Measurements from ENCODE around the gene LTBP1.

LTBP1 gene

DNA sequence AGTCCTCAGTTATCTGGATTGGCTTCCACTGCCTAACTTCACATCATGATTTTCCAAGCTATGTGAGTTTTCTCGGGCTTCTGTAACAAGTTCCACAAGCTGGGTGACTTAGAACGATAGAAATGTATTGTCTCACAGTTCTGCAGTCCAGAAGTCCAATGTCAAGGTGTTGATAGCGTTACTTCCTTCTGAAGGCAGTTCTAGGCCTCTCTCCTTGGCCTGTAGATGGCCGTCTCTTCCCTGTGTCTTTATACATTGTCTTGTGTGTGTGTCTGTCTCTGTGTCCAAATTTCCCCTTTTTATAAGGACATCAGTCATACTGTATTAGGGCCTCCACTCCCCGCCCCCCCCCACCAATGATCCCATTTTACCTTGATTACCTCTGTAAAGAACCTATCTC is 7.5 kb downstream of the LTBP1 start:
- H3K4me1 ChIP-seq (ENCODE audit: control insufficient read depth, insufficient read depth, low read depth, low read length): no peaks in the 10 kb centered on the region
- H3K27me3 ChIP-seq (ENCODE audit: control insufficient read depth in 1 of 2, insufficient read depth in 1 of 2, low read length in 2 of 2): peaks cover 0 to 18% of the 10 kb centered on the region in 2 experiments
- H3K4me3 ChIP-seq (ENCODE audit: insufficient read depth in 1 of 2, low read depth in 1 of 2, low read length in 2 of 2): no peak overlapping the region
- no peak overlapping the region for H3K27ac ChIP-seq (ENCODE audit: low read length, poor library complexity, severe bottlenecking)
- no peak overlapping the region for H3K23ac ChIP-seq (ENCODE audit: low read length in 2 of 2)
- no peak overlapping the region for H3K14ac ChIP-seq (ENCODE audit: low read length in 2 of 2)
- H2BK12ac ChIP-seq (ENCODE audit: low read length in 2 of 2): no peak overlapping the region
- H3K9me3 ChIP-seq (ENCODE audit: control insufficient read depth, low read length): no peaks in the 10 kb centered on the region
- H3K9ac ChIP-seq (ENCODE audit: low read length): no peak overlapping the region
- no peak overlapping the region for H4K91ac ChIP-seq (ENCODE audit: low read length)
- no peak overlapping the region for H2BK120ac ChIP-seq (ENCODE audit: low read depth, low read length)
- H2AK5ac ChIP-seq (ENCODE audit: low read length, severe bottlenecking): no peak overlapping the region
- no peak overlapping the region for H2AFZ ChIP-seq (ENCODE audit: low read depth, low read length)
- H3K79me1 ChIP-seq (replicated peaks; ENCODE audit: low read length, poor library complexity, severe bottlenecking): peaks cover 2% of the 10 kb centered on the region
- no peak overlapping the region for H2BK15ac ChIP-seq (ENCODE audit: low read depth, poor library complexity, severe bottlenecking)
- DNase-seq: no peak
- 83% methylated on average over 4 of the region's 5 CpGs for WGBS
- H3K4me2 ChIP-seq (ENCODE audit: low read length, poor library complexity, severe bottlenecking): no peak overlapping the region
- no peak overlapping the region for H3K4ac ChIP-seq (ENCODE audit: low read depth in 1 of 2, low read length in 2 of 2)
- no peaks in the 10 kb centered on the region for H3K36me3 ChIP-seq (ENCODE audit: control insufficient read depth in 1 of 2, insufficient read depth in 2 of 2, low read depth in 1 of 2, low read length in 2 of 2)
- H2BK5ac ChIP-seq (ENCODE audit: low read depth, low read length, poor library complexity, severe bottlenecking): no peak overlapping the region
- peak overlapping the region; percentile 51 for H4K8ac ChIP-seq (ENCODE audit: low read length)
- H3K18ac ChIP-seq (ENCODE audit: low read depth in 1 of 2, low read length in 2 of 2): no peak overlapping the region

DNA sequence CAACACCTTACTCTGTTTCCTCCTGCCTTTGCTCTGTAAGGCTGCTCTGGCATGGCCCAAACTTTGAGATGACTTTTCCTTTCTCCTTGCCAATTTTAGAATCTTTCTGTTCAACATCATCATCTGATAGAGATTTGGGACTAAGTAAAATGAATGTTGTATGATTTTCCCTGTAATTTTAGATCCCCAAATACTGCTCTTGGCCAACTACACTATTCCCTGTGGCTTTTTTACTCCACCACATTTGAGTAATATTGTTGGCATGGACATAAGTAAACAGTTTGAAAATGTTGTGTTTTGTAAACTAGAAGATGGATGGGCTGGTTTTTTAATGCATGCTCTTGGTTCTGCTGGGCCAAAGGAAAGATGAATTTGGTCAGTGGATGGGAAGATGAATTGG is 12.1 kb downstream of the LTBP1 start:
- Histone ChIP-seq H2BK12ac (ENCODE audit: low read length in 2 of 2) (no peak overlapping the region), H3K9me3 (ENCODE audit: control insufficient read depth, low read length) (no peaks in the 10 kb centered on the region), H2AFZ (ENCODE audit: low read depth, low read length) (no peak overlapping the region), H3K4me3 (ENCODE audit: insufficient read depth in 1 of 2, low read depth in 1 of 2, low read length in 2 of 2) (no peak overlapping the region), H2BK5ac (ENCODE audit: low read depth, low read length, poor library complexity, severe bottlenecking) (no peak overlapping the region), H2BK15ac (ENCODE audit: low read depth, poor library complexity, severe bottlenecking) (no peak overlapping the region), H3K9ac (ENCODE audit: low read length) (no peak overlapping the region), H4K91ac (ENCODE audit: low read length) (no peak overlapping the region), H3K23ac (ENCODE audit: low read length in 2 of 2) (no peak overlapping the region), H4K8ac (ENCODE audit: low read length) (no peak overlapping the region), H3K14ac (ENCODE audit: low read length in 2 of 2) (no peak overlapping the region), H3K4me1 (ENCODE audit: control insufficient read depth, insufficient read depth, low read depth, low read length) (no peaks in the 10 kb centered on the region), H3K4me2 (ENCODE audit: low read length, poor library complexity, severe bottlenecking) (no peak overlapping the region), H3K27ac (ENCODE audit: low read length, poor library complexity, severe bottlenecking) (no peak overlapping the region), H3K36me3 (ENCODE audit: control insufficient read depth in 1 of 2, insufficient read depth in 2 of 2, low read depth in 1 of 2, low read length in 2 of 2) (no peaks in the 10 kb centered on the region), H3K27me3 (ENCODE audit: control insufficient read depth in 1 of 2, insufficient read depth in 1 of 2, low read length in 2 of 2) (no peaks in the 10 kb centered on the region), H3K18ac (ENCODE audit: low read depth in 1 of 2, low read length in 2 of 2) (no peak overlapping the region), H2AK5ac (ENCODE audit: low read length, severe bottlenecking) (no peak overlapping the region), H2BK120ac (ENCODE audit: low read depth, low read length) (no peak overlapping the region), H3K79me1 (replicated peaks; ENCODE audit: low read length, poor library complexity, severe bottlenecking) (no peaks in the 10 kb centered on the region), H3K4ac (ENCODE audit: low read depth in 1 of 2, low read length in 2 of 2) (no peak overlapping the region)
- DNase-seq: no peak

DNA sequence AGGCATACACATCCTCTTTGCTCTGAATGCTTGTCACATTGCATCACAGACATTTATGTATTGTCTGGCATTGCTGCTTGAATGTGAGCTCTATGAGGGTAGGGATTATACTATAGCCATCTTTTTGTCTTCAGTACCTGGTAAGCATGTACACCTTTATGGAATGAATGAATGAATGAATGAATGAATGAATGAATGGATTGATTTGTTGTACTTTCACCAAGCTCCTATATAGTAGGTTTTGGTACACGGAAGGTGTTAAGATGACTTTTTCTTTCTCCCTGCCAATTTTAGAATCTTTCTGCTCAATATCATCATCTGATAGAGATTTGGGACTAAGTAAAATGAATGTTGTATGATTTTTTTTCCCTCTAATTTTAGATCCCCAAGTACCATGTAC is 13.5 kb downstream of the LTBP1 start:
- H3K14ac ChIP-seq (ENCODE audit: low read length in 2 of 2): no peak overlapping the region
- H3K9ac ChIP-seq (ENCODE audit: low read length): no peak overlapping the region
- no peaks in the 10 kb centered on the region for H3K9me3 ChIP-seq (ENCODE audit: control insufficient read depth, low read length)
- no peaks in the 10 kb centered on the region for H3K36me3 ChIP-seq (ENCODE audit: control insufficient read depth in 1 of 2, insufficient read depth in 2 of 2, low read depth in 1 of 2, low read length in 2 of 2)
- no peak overlapping the region for H2BK15ac ChIP-seq (ENCODE audit: low read depth, poor library complexity, severe bottlenecking)
- DNase-seq: no peak
- H3K23ac ChIP-seq (ENCODE audit: low read length in 2 of 2): no peak overlapping the region
- H3K27me3 ChIP-seq (ENCODE audit: control insufficient read depth in 1 of 2, insufficient read depth in 1 of 2, low read length in 2 of 2): no peaks in the 10 kb centered on the region
- H4K91ac ChIP-seq (ENCODE audit: low read length): no peak overlapping the region
- WGBS: no CpG with 5 or more reads among the region's 1 CpG
- H3K4me2 ChIP-seq (ENCODE audit: low read length, poor library complexity, severe bottlenecking): no peak overlapping the region
- H2AFZ ChIP-seq (ENCODE audit: low read depth, low read length): no peak overlapping the region
- no peak overlapping the region for H2BK5ac ChIP-seq (ENCODE audit: low read depth, low read length, poor library complexity, severe bottlenecking)
- no peak overlapping the region for H2AK5ac ChIP-seq (ENCODE audit: low read length, severe bottlenecking)
- H4K8ac ChIP-seq (ENCODE audit: low read length): no peak overlapping the region
- no peak overlapping the region for H3K4me3 ChIP-seq (ENCODE audit: insufficient read depth in 1 of 2, low read depth in 1 of 2, low read length in 2 of 2)
- no peaks in the 10 kb centered on the region for H3K4me1 ChIP-seq (ENCODE audit: control insufficient read depth, insufficient read depth, low read depth, low read length)
- no peak overlapping the region for H3K4ac ChIP-seq (ENCODE audit: low read depth in 1 of 2, low read length in 2 of 2)
- H2BK12ac ChIP-seq (ENCODE audit: low read length in 2 of 2): no peak overlapping the region
- no peak overlapping the region for H3K18ac ChIP-seq (ENCODE audit: low read depth in 1 of 2, low read length in 2 of 2)
- H2BK120ac ChIP-seq (ENCODE audit: low read depth, low read length): no peak overlapping the region
- H3K27ac ChIP-seq (ENCODE audit: low read length, poor library complexity, severe bottlenecking): no peak overlapping the region
- H3K79me1 ChIP-seq (replicated peaks; ENCODE audit: low read length, poor library complexity, severe bottlenecking): no peaks in the 10 kb centered on the region

DNA sequence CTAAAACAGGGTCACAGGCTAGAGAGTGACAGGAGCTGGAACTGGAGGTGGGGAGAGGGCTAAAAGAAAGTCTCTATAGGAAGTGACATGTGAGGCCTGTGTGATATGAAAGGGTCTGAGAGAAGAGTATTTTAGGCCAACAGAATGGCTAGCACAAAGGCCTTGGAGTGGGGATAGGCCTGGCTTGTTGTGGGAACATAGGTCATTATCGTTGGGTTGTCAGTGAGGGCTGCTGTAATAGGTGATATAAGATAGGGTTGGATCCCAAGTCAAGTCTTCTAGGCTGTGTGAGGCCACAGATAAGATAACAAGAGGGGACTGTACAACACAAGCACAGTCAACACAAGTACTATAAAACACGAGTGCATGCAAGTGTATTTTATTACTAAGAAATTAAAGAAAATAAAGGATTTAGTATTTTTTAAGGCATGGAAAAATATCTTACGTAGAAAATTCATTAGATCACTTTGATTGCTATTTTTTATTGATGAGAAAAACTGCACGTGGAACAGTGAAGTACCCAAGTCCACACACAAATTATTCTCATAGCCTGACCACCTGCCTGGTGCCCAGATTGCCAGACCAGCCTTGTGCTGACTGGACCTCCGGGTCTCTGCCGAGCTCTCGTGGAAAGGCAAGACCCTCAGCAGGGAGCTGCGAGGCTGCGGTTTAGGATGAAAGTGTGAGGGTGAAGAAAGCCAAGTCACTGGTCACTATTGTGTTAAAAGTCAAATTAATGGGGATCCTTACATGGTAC is 14.1 kb downstream of the LTBP1 start:
- Histone ChIP-seq H3K18ac (ENCODE audit: low read depth in 1 of 2, low read length in 2 of 2) (no peak overlapping the region), H3K4me3 (ENCODE audit: insufficient read depth in 1 of 2, low read depth in 1 of 2, low read length in 2 of 2) (no peak overlapping the region), H4K8ac (ENCODE audit: low read length) (peak overlapping the region; percentile 51), H3K36me3 (ENCODE audit: control insufficient read depth in 1 of 2, insufficient read depth in 2 of 2, low read depth in 1 of 2, low read length in 2 of 2) (no peaks in the 10 kb centered on the region), H2BK120ac (ENCODE audit: low read depth, low read length) (no peak overlapping the region), H2AFZ (ENCODE audit: low read depth, low read length) (no peak overlapping the region), H4K91ac (ENCODE audit: low read length) (peak overlapping the region; percentile 47), H3K79me1 (replicated peaks; ENCODE audit: low read length, poor library complexity, severe bottlenecking) (no peaks in the 10 kb centered on the region), H3K9ac (ENCODE audit: low read length) (no peak overlapping the region), H3K4me1 (ENCODE audit: control insufficient read depth, insufficient read depth, low read depth, low read length) (no peaks in the 10 kb centered on the region), H2AK5ac (ENCODE audit: low read length, severe bottlenecking) (no peak overlapping the region), H3K23ac (ENCODE audit: low read length in 2 of 2) (no peak overlapping the region), H3K4ac (ENCODE audit: low read depth in 1 of 2, low read length in 2 of 2) (no peak overlapping the region), H3K27me3 (ENCODE audit: control insufficient read depth in 1 of 2, insufficient read depth in 1 of 2, low read length in 2 of 2) (no peaks in the 10 kb centered on the region), H2BK5ac (ENCODE audit: low read depth, low read length, poor library complexity, severe bottlenecking) (no peak overlapping the region), H3K9me3 (ENCODE audit: control insufficient read depth, low read length) (no peaks in the 10 kb centered on the region), H2BK15ac (ENCODE audit: low read depth, poor library complexity, severe bottlenecking) (no peak overlapping the region), H2BK12ac (ENCODE audit: low read length in 2 of 2) (no peak overlapping the region), H3K27ac (ENCODE audit: low read length, poor library complexity, severe bottlenecking) (no peak overlapping the region), H3K14ac (ENCODE audit: low read length in 2 of 2) (no peak overlapping the region), H3K4me2 (ENCODE audit: low read length, poor library complexity, severe bottlenecking) (no peak overlapping the region)
- 91% methylated on average over 6 of the region's 9 CpGs for WGBS
- DNase-seq: no peak
